KMS-11 (cell line): ENCODE data around the gene SLC22A25.

Experiments used
- H2AFZ ChIP-seq: fragments of 200-600 bp; sonication (generic); 2 replicates; pipeline ENCODE4 v1.6.1; 2016; ENCODE audit warnings: antibody characterized with exemption, mixed run types, low read depth
- H3K27ac ChIP-seq: fragments of 200-600 bp; sonication (generic); 2 replicates; pipeline ENCODE4 v1.6.1; 2016; ENCODE audit warnings: mild to moderate bottlenecking, mixed run types
- H3K27me3 ChIP-seq: fragments of 200-600 bp; sonication (generic); 2 replicates; pipeline ENCODE4 v1.6.1; 2017; ENCODE audit warnings: mild to moderate bottlenecking, low read depth, mixed run types, moderate library complexity; ENCODE audit not compliant: insufficient read depth
- H3K36me3 ChIP-seq: fragments of 200-600 bp; sonication (generic); 2 replicates; pipeline ENCODE4 v1.6.1; 2017; ENCODE audit warnings: mild to moderate bottlenecking, mixed run types; ENCODE audit not compliant: insufficient read depth
- H3K4me1 ChIP-seq: fragments of 200-600 bp; sonication (generic); 2 replicates; pipeline ENCODE4 v1.6.1; 2016; ENCODE audit warnings: mild to moderate bottlenecking, low read depth, mixed run types; ENCODE audit not compliant: poor library complexity, severe bottlenecking
- H3K4me2 ChIP-seq: fragments of 200-600 bp; sonication (generic); 2 replicates; pipeline ENCODE4 v1.7.0; 2016; ENCODE audit warnings: mild to moderate bottlenecking, mixed run types
- H3K4me3 ChIP-seq: fragments of 200-600 bp; sonication (generic); IDR thresholded peaks from 2 replicates; pipeline ENCODE4 v1.6.1; 2017; ENCODE audit warnings: low read depth, low read length, mixed read lengths; ENCODE audit not compliant: insufficient read depth
- H3K79me2 ChIP-seq: fragments of 200-600 bp; sonication (generic); 2 replicates; pipeline ENCODE4 v1.6.1; 2016; ENCODE audit warnings: low read depth, mixed run types; ENCODE audit not compliant: insufficient read depth
- H3K9ac ChIP-seq: fragments of 200-600 bp; sonication (generic); 2 replicates; pipeline ENCODE4 v1.6.1; 2016; ENCODE audit warnings: mild to moderate bottlenecking, mixed run types
- H4K20me1 ChIP-seq: fragments of 200-600 bp; sonication (generic); 2 replicates; pipeline ENCODE4 v1.6.1; 2016; ENCODE audit warnings: mild to moderate bottlenecking, mixed run types; ENCODE audit not compliant: insufficient read depth
- TF ChIP-seq, protein P1 (sequence below): fragments of 200-600 bp; sonication (generic); conservative IDR thresholded peaks from 2 replicates; pipeline ENCODE4 v1.6.1; 2017; ENCODE audit warnings: low read depth, mild to moderate bottlenecking, antibody characterized with exemption, low read length, moderate library complexity, mixed read lengths

SLC22A25 gene

DNA sequence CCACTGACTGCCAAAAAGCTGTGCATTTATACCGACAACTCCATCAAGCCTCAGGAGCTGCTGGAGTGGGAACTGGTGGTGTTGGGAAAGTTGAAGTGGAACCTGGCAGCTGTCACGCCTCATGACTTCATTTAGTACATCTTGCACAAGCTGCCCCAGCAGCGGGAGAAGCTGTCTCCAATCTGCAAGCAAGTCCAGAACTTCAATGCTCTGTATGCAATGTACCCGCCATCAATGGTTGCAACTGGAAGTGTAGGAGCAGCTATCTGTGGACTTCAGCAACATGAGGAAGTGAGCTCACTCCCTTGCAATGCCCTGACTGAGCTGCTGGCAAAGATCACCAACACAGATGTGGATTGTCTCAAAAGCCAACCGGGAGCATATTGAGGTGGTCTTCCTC, at the start of gene SLC22A25:
SLC22A25 (minus strand) TSS at position 67 of the 400 bp plus-strand sequence. CDS start 13,947 bp downstream, outside the sequence.
- TF ChIP-seq, protein P1, sequence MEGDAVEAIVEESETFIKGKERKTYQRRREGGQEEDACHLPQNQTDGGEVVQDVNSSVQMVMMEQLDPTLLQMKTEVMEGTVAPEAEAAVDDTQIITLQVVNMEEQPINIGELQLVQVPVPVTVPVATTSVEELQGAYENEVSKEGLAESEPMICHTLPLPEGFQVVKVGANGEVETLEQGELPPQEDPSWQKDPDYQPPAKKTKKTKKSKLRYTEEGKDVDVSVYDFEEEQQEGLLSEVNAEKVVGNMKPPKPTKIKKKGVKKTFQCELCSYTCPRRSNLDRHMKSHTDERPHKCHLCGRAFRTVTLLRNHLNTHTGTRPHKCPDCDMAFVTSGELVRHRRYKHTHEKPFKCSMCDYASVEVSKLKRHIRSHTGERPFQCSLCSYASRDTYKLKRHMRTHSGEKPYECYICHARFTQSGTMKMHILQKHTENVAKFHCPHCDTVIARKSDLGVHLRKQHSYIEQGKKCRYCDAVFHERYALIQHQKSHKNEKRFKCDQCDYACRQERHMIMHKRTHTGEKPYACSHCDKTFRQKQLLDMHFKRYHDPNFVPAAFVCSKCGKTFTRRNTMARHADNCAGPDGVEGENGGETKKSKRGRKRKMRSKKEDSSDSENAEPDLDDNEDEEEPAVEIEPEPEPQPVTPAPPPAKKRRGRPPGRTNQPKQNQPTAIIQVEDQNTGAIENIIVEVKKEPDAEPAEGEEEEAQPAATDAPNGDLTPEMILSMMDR, result no peak
- Histone ChIP-seq H2AFZ (no peak within 1 kb of the TSS), H3K4me1 (peaks cover 4% of the 10 kb centered on the region), H3K9ac (no peak within 1 kb of the TSS), H4K20me1 (no peaks in the 10 kb centered on the region), H3K27me3 (no peaks in the 10 kb centered on the region), H3K4me2 (no peak within 1 kb of the TSS), H3K4me3 (no peak within 1 kb of the TSS), H3K79me2 (no peaks in the 10 kb centered on the region), H3K36me3 (no peaks in the 10 kb centered on the region), H3K27ac (no peak within 1 kb of the TSS)

DNA sequence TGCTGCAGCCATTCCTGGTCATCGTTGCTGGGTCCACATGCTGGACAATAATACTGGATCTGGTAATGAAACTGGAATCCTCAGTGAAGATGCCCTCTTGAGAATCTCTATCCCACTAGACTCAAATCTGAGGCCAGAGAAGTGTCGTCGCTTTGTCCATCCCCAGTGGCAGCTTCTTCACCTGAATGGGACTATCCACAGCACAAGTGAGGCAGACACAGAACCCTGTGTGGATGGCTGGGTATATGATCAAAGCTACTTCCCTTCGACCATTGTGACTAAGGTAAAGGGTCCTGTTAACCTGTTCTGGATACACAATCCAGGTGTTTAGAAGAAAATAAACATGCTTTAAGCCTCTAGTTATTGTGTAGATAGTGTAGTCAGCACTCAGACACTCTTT, 46.9 kb upstream of the SLC22A25 start:
- H2AFZ ChIP-seq, result no peak overlapping the region
- H3K36me3 ChIP-seq, result no peaks in the 10 kb centered on the region
- TF ChIP-seq, protein P1, result no peak
- H3K27me3 ChIP-seq, result no peaks in the 10 kb centered on the region
- no peaks in the 10 kb centered on the region for H3K79me2 ChIP-seq
- H3K4me3 ChIP-seq, result no peak overlapping the region
- no peaks in the 10 kb centered on the region for H3K4me1 ChIP-seq
- no peak overlapping the region for H3K9ac ChIP-seq
- H4K20me1 ChIP-seq, result no peaks in the 10 kb centered on the region
- H3K27ac ChIP-seq, result no peak overlapping the region
- no peak overlapping the region for H3K4me2 ChIP-seq

DNA sequence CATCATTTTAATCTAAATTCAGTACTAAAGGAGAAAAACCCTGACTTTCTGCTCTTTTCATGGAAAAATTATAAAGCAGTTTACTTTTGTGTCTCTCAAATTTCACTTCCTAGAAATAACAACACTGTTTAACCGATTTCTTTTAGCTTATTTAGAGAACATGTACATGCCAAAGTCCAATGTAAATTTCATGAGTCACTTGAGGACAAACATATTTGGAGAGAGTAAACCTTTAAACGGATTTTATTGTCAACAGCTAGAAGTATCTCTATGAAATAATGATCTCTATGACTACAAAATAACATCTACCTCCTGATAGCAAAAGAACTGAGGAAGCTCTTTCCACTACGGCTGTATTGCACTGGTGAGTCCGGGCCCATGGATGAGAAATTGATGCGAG, 46.3 kb upstream of the SLC22A25 start:
- H3K4me1 ChIP-seq, result no peaks in the 10 kb centered on the region
- H3K9ac ChIP-seq, result no peak overlapping the region
- H4K20me1 ChIP-seq, result no peaks in the 10 kb centered on the region
- H2AFZ ChIP-seq, result no peak overlapping the region
- H3K36me3 ChIP-seq, result no peaks in the 10 kb centered on the region
- no peak overlapping the region for H3K27ac ChIP-seq
- TF ChIP-seq, protein P1, result no peak
- no peak overlapping the region for H3K4me2 ChIP-seq
- H3K79me2 ChIP-seq, result no peaks in the 10 kb centered on the region
- no peak overlapping the region for H3K4me3 ChIP-seq
- H3K27me3 ChIP-seq, result no peaks in the 10 kb centered on the region

DNA sequence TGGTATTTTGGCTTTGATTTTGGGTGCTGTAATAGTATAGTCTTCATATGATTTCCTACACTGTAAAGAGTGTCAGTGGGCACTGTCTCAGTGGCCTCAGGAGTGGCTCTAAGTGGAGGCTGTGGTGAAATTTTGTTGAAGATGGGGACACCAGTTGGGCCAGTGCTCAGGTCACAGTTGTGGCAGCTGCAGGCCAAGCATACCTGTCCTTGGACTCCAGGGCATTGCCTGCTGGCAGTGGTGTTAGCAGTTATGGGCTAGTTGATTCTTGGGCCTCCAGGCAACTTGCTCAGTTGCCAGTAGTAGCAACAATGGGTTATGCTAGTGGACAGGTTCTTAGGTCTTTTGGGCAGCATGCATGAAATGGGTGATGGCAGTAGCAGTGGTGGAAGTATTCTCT, 39.2 kb upstream of the SLC22A25 start:
- Histone ChIP-seq H3K4me2 (no peak overlapping the region), H3K36me3 (no peaks in the 10 kb centered on the region), H3K4me1 (no peaks in the 10 kb centered on the region), H3K27ac (no peak overlapping the region), H3K4me3 (no peak overlapping the region), H2AFZ (no peak overlapping the region), H3K27me3 (no peaks in the 10 kb centered on the region), H3K9ac (no peak overlapping the region), H3K79me2 (no peaks in the 10 kb centered on the region), H4K20me1 (no peaks in the 10 kb centered on the region)
- TF ChIP-seq, protein P1, result no peak
